Subcutaneous abdominal adipose tissue (tissue), 5 donors: ENCODE data around the gene SEMA3A.

ENCODE experiments used
- H3K27ac ChIP-seq: one replicate; pipeline ENCODE4 v1.7.0; 2013; ENCODE audit warnings: low read depth, mild to moderate bottlenecking, inconsistent platforms, low read length, moderate library complexity
- H3K27me3 ChIP-seq, 5 donors: one replicate each; pipeline ENCODE4 v1.7.0; 2013; ENCODE audit warnings: low read length in 5 of 5, inconsistent platforms in 1 of 5; ENCODE audit not compliant: control insufficient read depth in 5 of 5, insufficient read depth in 4 of 5
- H3K36me3 ChIP-seq, 5 donors: one replicate each; pipeline ENCODE4 v1.7.0; 2013; ENCODE audit warnings: low read length in 5 of 5; ENCODE audit not compliant: control insufficient read depth in 5 of 5, insufficient read depth in 5 of 5
- H3K4me1 ChIP-seq, 5 donors: one replicate each; pipeline ENCODE4 v1.7.0; 2013; ENCODE audit warnings: low read length in 5 of 5, mild to moderate bottlenecking in 3 of 5, moderate library complexity in 1 of 5; ENCODE audit not compliant: control insufficient read depth in 5 of 5, insufficient read depth in 5 of 5
- H3K4me3 ChIP-seq, 5 donors: one replicate each; pipeline ENCODE4 v1.7.0; 2013; ENCODE audit warnings: low read length in 5 of 5, low read depth in 1 of 5
- H3K9ac ChIP-seq, 5 donors: one replicate each; pipeline ENCODE4 v1.7.0; 2013; ENCODE audit warnings: low read length in 5 of 5, mild to moderate bottlenecking in 4 of 5, moderate library complexity in 3 of 5
- H3K9me3 ChIP-seq, 5 donors: one replicate each; pipeline ENCODE4 v1.7.0; 2013; ENCODE audit warnings: low read length in 5 of 5; ENCODE audit not compliant: control insufficient read depth in 5 of 5
- donor health status: healthy.
- donor health status: healthy.
- donor health status: healthy.
- donor health status: healthy.
- donor health status: healthy.

Gene SEMA3A

GRCh38 chr7:84122582-84123360, 71.8 kb downstream of the SEMA3A start:
- Histone ChIP-seq H3K27ac (no peak overlapping the region), H3K4me1 (peaks cover 0 to 5% (median 0%) of the 10 kb centered on the region in 5 donors), H3K9ac (no peak overlapping the region), H3K36me3 (no peaks in the 10 kb centered on the region), H3K9me3 (no peaks in the 10 kb centered on the region), H3K27me3 (no peaks in the 10 kb centered on the region), H3K4me3 (no peak overlapping the region)

GRCh38 chr7:84117304-84117703, 77.3 kb downstream of the SEMA3A start:
- H3K4me3 ChIP-seq, result no peak overlapping the region
- H3K27ac ChIP-seq, result no peak overlapping the region
- peaks cover 2 to 23% (median 20%) of the 10 kb centered on the region in 5 donors for H3K4me1 ChIP-seq
- no peaks in the 10 kb centered on the region for H3K36me3 ChIP-seq
- H3K9ac ChIP-seq, result no peak overlapping the region
- H3K27me3 ChIP-seq, result no peaks in the 10 kb centered on the region
- H3K9me3 ChIP-seq, result no peaks in the 10 kb centered on the region

- H3K36me3 ChIP-seq, result no peaks in the 10 kb centered on the region
- no peaks in the 10 kb centered on the region for H3K27me3 ChIP-seq
- H3K27ac ChIP-seq, result peak overlapping the region; percentile 67
Observed at GRCh38 chr7:84113906-84114850, 80.4 kb downstream of the SEMA3A start.

GRCh38 chr7:84113286-84113685, 81.3 kb downstream of the SEMA3A start:
- Histone ChIP-seq H3K36me3 (no peaks in the 10 kb centered on the region), H3K9me3 (no peaks in the 10 kb centered on the region), H3K4me3 (no peak overlapping the region), H3K27me3 (no peaks in the 10 kb centered on the region), H3K27ac (peak overlapping the region; percentile 67), H3K4me1 (peaks cover 2 to 33% (median 28%) of the 10 kb centered on the region in 5 donors), H3K9ac (no peak overlapping the region)

More at GRCh38 chr7:84113906-84114850, 80.4 kb downstream of the SEMA3A start:
- Histone ChIP-seq H3K4me3 (no peak overlapping the region), H3K9me3 (no peaks in the 10 kb centered on the region), H3K4me1 (peaks cover 2 to 33% (median 24%) of the 10 kb centered on the region in 5 donors), H3K9ac (no peak overlapping the region)

GRCh38 chr7:84112771-84113170, 81.8 kb downstream of the SEMA3A start:
- no peaks in the 10 kb centered on the region for H3K36me3 ChIP-seq
- no peaks in the 10 kb centered on the region for H3K27me3 ChIP-seq
- H3K4me1 ChIP-seq, result peaks cover 2 to 33% (median 30%) of the 10 kb centered on the region in 5 donors
- peak overlapping the region; percentile 67 for H3K27ac ChIP-seq
- no peaks in the 10 kb centered on the region for H3K9me3 ChIP-seq
- no peak overlapping the region for H3K4me3 ChIP-seq
- no peak overlapping the region for H3K9ac ChIP-seq

DNA sequence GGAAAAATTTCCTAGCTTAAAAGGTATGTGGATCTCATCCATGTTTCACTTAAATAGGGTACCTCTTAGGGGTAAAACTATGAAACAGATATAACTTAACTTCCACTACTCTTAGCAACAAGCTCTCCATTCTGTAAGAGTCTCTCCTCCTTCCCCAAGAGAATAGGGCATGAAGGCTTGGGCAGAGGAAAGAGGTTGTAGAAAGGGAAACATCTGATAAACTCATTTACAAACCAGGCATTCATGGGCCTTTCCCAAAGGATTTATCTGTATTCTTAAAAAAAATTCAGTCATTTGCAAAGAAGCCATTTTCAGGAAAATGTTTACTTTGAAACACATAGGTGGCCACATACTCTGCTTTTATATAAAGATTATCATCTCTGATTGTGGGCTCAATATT, 82.7 kb downstream of the SEMA3A start:
- H3K27me3 ChIP-seq, result no peaks in the 10 kb centered on the region
- peaks cover 2 to 42% (median 36%) of the 10 kb centered on the region in 5 donors for H3K4me1 ChIP-seq
- no peaks in the 10 kb centered on the region for H3K36me3 ChIP-seq
- no peaks in the 10 kb centered on the region for H3K9me3 ChIP-seq
- H3K27ac ChIP-seq, result peak overlapping the region; percentile 67
- no peak overlapping the region for H3K9ac ChIP-seq
- no peak overlapping the region for H3K4me3 ChIP-seq

DNA sequence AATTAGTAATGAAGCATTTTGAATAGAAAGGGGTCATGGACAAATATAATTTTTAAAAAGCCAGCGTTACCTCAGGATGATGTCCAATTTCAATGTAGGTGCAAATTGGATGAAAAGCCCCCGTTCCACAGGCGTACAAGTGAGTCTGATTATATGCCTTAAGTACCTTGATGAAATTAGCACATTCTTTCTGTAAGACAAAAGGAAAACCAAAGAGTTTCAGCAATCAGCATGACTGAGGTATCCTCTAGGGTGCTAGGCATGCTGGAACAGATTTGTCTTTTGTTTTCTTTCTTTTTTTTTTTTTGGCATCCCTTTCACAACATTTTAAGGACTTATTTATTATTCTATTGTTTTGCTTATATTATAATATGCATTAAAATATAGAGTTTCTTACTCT, 84.2 kb downstream of the SEMA3A start:
- Histone ChIP-seq H3K9me3 (no peaks in the 10 kb centered on the region), H3K27me3 (no peaks in the 10 kb centered on the region), H3K4me1 (peaks cover 2 to 42% (median 38%) of the 10 kb centered on the region in 5 donors), H3K4me3 (no peak overlapping the region), H3K9ac (no peak overlapping the region), H3K27ac (no peak overlapping the region), H3K36me3 (no peaks in the 10 kb centered on the region)

GRCh38 chr7:84108787-84109186, 85.8 kb downstream of the SEMA3A start:
- H3K27me3 ChIP-seq, result no peaks in the 10 kb centered on the region
- no peaks in the 10 kb centered on the region for H3K9me3 ChIP-seq
- peaks cover 2 to 37% (median 31%) of the 10 kb centered on the region in 5 donors for H3K4me1 ChIP-seq
- H3K36me3 ChIP-seq, result no peaks in the 10 kb centered on the region
- no peak overlapping the region for H3K27ac ChIP-seq
- no peak overlapping the region for H3K9ac ChIP-seq
- no peak overlapping the region for H3K4me3 ChIP-seq

DNA sequence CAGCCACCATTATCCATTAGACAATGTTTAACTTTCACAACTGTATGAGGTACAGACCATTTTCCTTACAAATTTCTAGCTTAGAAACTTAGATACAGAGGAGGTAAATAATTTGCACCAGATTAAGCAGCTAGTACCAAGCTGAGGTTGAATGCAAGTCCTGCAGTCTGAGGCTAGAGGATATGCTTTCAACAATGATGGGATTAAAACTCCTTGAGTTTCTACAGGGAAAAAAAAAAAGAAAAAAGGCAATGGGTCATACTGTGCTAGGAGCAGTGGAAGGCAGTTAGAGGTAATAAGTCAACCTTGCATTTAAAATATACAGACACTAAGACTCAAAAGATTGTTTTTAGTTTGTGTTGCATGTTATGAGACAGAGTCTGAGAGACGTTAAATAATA, 86.5 kb downstream of the SEMA3A start:
- Histone ChIP-seq H3K9me3 (no peaks in the 10 kb centered on the region), H3K27me3 (no peaks in the 10 kb centered on the region), H3K9ac (no peak overlapping the region), H3K4me1 (peaks cover 2 to 32% (median 24%) of the 10 kb centered on the region in 5 donors), H3K27ac (no peak overlapping the region), H3K4me3 (no peak overlapping the region), H3K36me3 (no peaks in the 10 kb centered on the region)

DNA sequence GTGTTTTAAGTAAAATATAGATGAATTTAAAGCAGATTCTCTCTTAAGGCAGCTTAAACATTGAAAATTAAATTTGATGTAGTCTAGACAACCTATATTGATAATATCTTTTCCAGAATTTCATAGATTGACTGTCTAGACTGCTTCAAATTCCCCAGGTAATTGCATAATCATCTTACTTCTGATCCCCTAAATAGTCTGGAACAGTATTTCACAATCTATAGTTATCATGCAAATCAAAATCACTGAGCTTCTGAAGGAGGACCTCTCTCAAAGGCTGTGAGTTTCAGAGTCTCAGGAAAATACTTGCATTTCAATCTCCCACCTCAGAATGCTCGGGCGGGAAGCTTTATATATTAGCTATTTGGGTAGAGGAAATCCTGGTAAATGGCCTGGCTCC, 87.3 kb downstream of the SEMA3A start:
- no peak overlapping the region for H3K27ac ChIP-seq
- H3K4me3 ChIP-seq, result no peak overlapping the region
- no peaks in the 10 kb centered on the region for H3K27me3 ChIP-seq
- H3K36me3 ChIP-seq, result no peaks in the 10 kb centered on the region
- peaks cover 0 to 24% (median 16%) of the 10 kb centered on the region in 5 donors for H3K4me1 ChIP-seq
- no peaks in the 10 kb centered on the region for H3K9me3 ChIP-seq
- no peak overlapping the region for H3K9ac ChIP-seq
